ENCODE results near the gene TTC6.

The TTC6 gene

GRCh38 chr14:37606678-37607077 lies 11.2 kb downstream of the TTC6 start:
- DNase-seq = no peak
- in situ Hi-C loops (cut with HindIII; ENCODE audit: low pct_ligation_motif_present, low sequenced_read_pairs) = no loop called here
- no peak overlapping the region for H3K27ac ChIP-seq
- no peak overlapping the region for H3K4me3 ChIP-seq (ENCODE audit: low read depth, low read length)
- no peaks in the 10 kb centered on the region for H3K36me3 ChIP-seq (replicated peaks)
- peaks cover 55% of the 10 kb centered on the region for H3K27me3 ChIP-seq (replicated peaks)
- no peak for TF ChIP-seq CTCF (IDR thresholded peaks at IDR 0.05; ENCODE audit: low read depth, low read length, missing control alignments)

GRCh38 chr14:37608649-37609048 lies 13.2 kb downstream of the TTC6 start:
- no peak overlapping the region for H3K4me3 ChIP-seq (ENCODE audit: low read depth, low read length)
- no peak for DNase-seq
- H3K27me3 ChIP-seq (replicated peaks) = peaks cover 38% of the 10 kb centered on the region
- in situ Hi-C loops (cut with HindIII; ENCODE audit: low pct_ligation_motif_present, low sequenced_read_pairs) = no loop called here
- TF ChIP-seq CTCF (IDR thresholded peaks at IDR 0.05; ENCODE audit: low read depth, low read length, missing control alignments) = no peak
- H3K27ac ChIP-seq = no peak overlapping the region
- no peaks in the 10 kb centered on the region for H3K36me3 ChIP-seq (replicated peaks)

- peak overlapping the region; percentile 33 for H3K4me3 ChIP-seq (ENCODE audit: low read depth, low read length)
- in situ Hi-C loops (cut with HindIII; ENCODE audit: low pct_ligation_motif_present, low sequenced_read_pairs) = no loop called here
- no peak overlapping the region for H3K27ac ChIP-seq
- peaks cover 23% of the 10 kb centered on the region for H3K27me3 ChIP-seq (replicated peaks)
- no peaks in the 10 kb centered on the region for H3K36me3 ChIP-seq (replicated peaks)
- no peak for TF ChIP-seq CTCF (IDR thresholded peaks at IDR 0.05; ENCODE audit: low read depth, low read length, missing control alignments)
- no peak for DNase-seq
Measured at GRCh38 chr14:37610945-37611523, 15.6 kb downstream of the TTC6 start.

GRCh38 chr14:37615582-37616289 lies 20.3 kb downstream of the TTC6 start:
- DNase-seq = no peak
- Histone ChIP-seq H3K4me3 (ENCODE audit: low read depth, low read length) (no peak overlapping the region), H3K27me3 (replicated peaks) (peaks cover 12% of the 10 kb centered on the region), H3K27ac (no peak overlapping the region), H3K36me3 (replicated peaks) (no peaks in the 10 kb centered on the region)
- in situ Hi-C loops (cut with HindIII; ENCODE audit: low pct_ligation_motif_present, low sequenced_read_pairs) = no loop called here
- TF ChIP-seq CTCF (IDR thresholded peaks at IDR 0.05; ENCODE audit: low read depth, low read length, missing control alignments) = no peak

GRCh38 chr14:37616853-37617252 lies 21.4 kb downstream of the TTC6 start:
- Histone ChIP-seq H3K4me3 (ENCODE audit: low read depth, low read length) (no peak overlapping the region), H3K27me3 (replicated peaks) (peaks cover 1% of the 10 kb centered on the region), H3K27ac (no peak overlapping the region), H3K36me3 (replicated peaks) (no peaks in the 10 kb centered on the region)
- TF ChIP-seq CTCF (IDR thresholded peaks at IDR 0.05; ENCODE audit: low read depth, low read length, missing control alignments) = no peak
- in situ Hi-C loops (cut with HindIII; ENCODE audit: low pct_ligation_motif_present, low sequenced_read_pairs) = no loop called here
- DNase-seq = no peak

Data from brain microvascular endothelial cell (primary cell).